HK-2 (cell line): ENCODE results near the gene STK11.
"Not testable (repeated sequence)": the region's sequence is repeated elsewhere in the genome, so short reads cannot be mapped to it uniquely, and the experiment has no call there.

Source experiments
- DNase-seq: peaks from one replicate; pipeline ENCODE4 v3.0.0-alpha.2; 2018; ENCODE audit not compliant: unreplicated experiment

The STK11 gene

DNA sequence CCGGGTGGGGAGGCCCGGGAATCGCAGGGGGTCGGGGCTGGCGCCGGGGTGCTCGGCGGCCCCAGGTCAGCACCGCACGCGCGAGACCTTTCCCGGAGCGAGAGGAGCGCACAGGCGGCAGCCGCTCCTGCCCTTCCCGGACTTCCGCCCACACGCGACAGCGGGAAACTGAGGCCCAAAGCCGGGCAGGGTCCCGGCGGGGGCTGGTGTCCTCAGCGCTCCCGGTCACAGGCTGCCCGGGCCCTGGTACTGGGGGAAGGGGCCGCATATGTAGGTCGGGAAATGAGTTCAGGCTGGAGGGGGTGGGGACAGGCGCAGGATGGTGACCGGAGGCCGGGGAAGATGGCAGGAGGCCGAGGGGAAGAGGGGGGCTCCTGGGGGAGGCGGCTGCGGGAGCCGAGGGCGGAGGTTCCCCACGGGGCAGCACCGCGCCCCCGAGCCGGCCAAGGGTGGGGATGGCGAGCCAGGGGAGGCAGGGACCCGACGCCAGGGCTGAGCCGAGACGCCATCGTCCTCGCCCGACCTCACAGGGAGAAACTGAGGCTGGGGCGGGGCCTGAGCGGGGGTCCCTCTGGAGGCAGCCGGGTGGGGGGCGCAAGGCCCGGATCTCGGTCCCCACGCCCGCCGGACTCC, 31.6 kb downstream of the STK11 start:
- DNase-seq = no peak

DNA sequence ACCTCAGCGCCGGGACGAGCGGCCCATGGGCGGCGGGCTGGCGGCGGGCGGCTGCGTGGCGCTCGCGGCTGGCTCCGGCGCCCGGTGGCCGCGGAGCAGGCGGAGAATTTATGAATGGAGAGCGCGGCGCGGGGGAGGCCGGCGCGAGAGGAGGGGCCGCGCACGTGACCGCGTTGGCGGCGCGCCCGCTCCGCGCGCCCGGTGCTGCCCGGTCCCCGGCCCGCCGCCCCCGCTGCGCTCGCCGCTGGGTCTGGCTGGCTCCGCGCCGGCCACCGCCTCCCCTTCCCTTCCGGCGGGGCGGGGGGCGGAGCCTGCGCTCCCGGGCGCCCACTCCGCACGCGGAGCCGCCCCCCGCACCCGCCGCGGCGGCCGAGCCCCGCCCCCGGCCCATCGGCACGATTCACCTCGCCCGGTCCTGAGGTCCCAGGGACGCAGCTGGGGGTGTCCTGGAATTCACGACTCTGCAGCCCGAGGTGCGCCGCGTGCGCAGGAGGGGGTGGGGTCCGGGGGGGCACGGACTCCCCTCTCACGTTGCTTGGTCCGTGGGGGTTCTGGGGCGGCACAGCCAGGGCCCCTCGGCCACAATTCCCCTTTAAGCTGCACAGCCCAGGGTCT, 32.3 kb downstream of the STK11 start, which contains the start of gene CBARP:
TSS of gene CBARP (minus strand) at position 252 of the 615 bp plus-strand sequence. CDS start 1,905 bp downstream, outside the sequence.
- peak; percentile 47 for DNase-seq

DNA sequence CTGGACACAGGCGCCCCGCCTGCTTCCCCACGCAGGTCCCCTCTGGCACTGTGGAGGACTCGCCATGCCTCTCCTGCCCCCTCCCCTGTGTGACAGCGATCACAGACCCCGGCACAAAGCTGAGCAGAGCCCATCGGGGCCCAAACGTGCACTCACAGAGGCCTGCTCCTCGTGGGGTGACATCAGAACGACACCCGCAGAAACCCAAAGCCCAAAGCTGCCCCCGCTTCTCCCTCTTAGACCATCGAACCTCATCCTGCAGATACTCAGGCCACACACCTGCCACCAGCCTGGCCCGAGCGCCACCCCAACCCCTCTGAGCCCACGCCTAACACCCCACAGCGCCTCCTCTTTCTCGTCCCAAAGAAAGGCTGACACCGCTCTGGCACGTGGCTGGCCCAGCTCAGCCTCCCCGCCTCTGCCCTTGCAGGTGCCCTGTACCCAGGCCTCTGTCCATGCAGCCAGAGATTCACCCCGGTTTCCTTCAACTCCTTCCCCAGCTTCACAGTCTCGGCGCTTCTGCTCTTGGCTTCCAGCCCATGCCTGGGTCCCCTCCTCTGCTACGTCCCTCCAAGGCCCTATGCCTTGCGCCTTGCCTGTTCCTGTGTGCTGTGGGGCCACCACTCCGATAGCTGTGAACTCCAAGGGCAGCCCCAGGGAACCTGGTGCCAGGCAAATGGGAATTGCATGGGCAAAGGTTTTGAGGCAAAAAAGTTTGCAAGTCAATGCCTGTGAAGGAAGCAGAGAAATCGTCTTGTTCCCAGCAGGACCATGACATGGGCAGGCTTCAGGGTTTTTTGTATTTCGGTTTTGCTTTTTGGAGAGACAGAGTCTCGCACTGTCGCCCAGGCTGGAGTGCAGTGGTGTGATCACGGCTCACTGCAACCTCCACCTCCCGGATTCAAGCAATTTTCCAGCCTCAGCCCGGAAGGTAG, 33.1 kb downstream of the STK11 start:
- DNase-seq = no peak

DNA sequence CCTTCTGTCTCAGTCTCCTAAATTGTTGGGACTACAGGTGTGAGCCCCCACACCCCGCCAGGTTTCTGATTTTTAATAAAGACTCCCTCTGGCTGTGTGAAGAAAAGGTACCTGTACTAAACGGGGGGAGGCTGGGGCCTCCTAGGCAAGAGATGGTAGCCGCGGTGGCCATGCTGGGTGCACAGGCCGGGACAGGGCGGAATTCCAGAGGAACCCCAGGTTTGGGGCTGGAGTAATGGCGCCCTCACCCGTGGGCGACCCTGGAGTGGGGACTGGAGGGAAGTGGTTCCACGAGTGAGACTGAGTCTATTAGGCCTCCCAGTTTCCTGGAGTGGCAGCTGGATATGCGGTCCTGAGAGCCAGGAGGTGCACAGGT, 33.8 kb downstream of the STK11 start:
- no peak for DNase-seq

DNA sequence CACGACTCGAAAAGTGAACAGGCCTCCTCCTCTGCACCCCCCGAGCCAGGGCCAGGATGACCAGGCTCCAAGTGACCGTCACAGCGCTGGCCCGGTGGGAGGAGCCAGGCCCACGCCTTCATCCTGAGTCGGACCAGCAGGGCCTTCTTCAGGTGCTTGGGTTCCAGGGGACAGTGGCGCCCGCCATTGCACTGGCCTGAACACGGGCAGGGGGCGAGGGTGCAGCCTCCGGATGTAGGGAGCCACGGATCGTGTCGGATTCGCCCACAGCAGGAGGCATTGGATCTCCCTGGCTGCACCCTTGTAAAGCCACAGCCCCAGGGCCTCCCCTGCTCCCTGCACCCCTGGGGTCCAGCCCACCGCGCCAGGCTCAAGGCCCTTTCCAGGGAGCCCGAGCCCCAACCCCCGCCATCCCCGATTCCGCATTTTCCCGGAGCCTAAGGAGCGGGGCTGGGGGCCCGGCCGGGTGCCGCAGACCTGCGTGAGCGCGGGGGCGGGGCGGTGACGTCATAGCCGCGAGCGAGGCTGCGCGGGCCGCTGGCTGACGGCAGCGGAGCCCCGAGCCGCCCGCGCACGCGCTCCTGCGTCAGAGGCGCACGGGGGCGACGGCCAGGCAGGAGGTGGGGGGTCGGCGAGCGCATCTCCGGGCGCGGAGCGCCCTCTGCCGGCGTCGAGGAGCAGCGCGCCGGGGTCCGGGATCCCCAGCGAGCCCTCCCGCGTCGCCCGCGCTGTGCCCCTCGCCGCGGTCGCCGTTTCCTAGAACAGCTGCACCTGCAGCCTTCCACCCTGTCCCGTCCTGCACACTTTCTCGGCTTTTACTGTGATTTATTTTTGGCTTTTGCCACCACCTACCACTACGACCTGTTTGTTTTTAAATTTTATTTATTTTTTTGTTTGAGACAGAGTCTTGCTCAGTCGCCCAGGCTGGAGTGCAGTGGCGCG, 34.5 kb downstream of the STK11 start:
- peak; percentile 82 for DNase-seq

DNA sequence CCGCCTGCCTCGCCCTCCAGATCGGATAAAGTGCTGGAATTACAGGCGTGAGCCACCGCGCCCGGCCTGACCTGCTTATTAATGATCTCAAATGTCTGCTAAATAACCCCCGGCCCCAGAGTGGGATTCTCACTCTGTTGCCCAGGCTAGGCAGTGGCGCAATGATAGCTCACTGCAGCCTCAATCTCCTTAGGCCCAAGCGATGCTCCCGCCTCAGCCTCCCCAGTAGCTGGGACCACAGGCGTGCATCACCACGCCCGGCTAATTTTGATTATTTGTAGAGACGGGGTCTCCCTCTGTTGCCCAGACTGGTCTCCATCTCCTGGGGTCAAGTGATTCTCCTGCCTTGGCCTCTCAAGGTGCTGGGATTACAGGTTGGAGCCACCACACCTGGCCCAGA, 35.3 kb downstream of the STK11 start:
- no peak for DNase-seq

DNA sequence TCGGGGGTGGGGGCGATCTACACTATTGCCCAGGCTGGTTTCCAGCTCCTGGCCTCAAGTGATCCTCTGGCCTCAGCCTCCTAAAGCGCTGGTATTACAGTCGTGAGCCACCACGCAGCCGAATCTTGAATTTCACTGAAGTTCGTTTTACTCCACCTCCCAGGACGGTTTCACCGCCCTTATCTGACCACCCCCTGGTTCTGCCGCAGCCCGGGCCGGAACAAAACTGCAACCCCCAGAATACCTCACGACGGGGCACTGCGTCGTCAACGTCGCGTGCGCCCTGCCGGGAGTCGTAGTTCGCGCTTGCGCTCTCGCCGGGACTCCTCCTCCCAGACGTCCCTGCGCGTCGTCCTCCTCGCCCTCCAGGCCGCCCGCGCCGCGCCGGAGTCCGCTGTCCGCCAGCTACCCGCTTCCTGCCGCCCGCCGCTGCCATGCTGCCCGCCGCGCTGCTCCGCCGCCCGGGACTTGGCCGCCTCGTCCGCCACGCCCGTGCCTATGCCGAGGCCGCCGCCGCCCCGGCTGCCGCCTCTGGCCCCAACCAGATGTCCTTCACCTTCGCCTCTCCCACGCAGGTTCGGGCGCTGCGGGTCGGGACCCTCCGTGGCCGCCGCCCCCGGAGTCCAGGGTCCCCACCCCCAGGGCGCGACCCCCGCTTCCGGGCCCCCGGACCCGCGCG, 36.0 kb downstream of the STK11 start, which contains the start of gene ATP5F1D:
TSS of gene ATP5F1D (plus strand) at position 335 of the 679 bp plus-strand sequence. CDS start at position 435, 100 bp downstream.
- DNase-seq = peak; percentile 93

DNA sequence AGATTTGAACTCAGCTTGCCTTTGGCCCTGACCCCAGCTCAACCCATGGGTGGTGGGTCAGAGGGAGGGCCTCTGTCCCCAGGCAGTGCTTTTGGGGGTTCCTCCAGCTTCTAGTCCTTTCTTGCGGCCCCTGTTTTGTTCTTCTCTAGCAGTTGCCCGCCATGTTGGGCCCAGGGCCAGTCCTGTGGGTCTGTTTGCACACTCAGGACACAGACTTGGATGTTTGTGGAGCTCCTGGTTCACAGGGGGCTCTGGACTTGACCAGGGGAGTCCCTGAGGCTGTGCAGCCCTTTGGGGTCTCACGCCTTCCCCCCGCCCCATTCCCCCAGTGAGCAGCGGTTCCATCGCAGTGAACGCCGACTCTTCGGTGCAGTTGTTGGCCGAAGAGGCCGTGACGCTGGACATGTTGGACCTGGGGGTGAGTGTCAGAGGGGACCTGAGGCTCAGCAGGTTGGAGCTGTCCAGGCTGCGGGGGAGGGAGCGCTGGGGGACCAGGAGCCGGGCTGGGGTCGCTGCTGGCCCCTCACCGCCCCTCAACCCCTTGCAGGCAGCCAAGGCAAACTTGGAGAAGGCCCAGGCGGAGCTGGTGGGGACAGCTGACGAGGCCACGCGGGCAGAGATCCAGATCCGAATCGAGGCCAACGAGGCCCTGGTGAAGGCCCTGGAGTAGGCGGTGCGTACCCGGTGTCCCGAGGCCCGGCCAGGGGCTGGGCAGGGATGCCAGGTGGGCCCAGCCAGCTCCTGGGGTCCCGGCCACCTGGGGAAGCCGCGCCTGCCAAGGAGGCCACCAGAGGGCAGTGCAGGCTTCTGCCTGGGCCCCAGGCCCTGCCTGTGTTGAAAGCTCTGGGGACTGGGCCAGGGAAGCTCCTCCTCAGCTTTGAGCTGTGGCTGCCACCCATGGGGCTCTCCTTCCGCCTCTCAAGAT, 38.5 kb downstream of the STK11 start:
- peak; percentile 77 for DNase-seq

DNA sequence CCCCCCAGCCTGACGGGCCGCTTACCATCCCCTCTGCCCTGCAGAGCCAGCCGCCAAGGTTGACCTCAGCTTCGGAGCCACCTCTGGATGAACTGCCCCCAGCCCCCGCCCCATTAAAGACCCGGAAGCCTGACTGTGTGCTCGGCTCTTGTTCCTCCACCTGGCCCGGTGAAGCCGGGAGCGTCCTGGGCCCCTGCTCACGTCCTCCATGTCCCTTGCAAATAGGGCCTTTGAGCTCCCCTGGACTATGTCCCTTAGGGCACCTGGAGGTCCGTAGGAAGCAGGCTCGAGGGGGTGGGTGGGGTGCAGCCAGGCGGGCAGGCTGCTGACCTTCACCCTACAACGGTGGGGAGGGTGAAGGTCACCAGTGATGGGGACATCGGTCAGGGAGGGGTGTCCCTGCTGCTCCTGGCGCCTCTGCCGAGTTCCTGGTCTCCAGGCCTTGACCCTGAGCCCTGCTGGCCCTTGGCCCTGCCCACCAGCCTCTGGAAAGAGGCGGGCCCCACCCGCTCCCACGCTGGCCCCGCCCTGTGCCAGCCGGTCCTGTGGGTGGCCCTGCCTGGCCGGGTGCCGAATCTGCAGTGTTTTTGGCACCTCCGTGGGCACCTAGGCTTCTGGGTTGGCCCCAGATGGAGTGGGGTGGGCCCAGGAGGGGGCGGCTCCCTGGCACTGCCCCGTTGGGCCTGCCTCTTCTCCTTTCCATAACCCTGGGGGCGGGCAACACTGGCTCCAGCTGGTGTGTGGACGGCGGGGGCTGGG, 39.3 kb downstream of the STK11 start:
- no peak for DNase-seq

DNA sequence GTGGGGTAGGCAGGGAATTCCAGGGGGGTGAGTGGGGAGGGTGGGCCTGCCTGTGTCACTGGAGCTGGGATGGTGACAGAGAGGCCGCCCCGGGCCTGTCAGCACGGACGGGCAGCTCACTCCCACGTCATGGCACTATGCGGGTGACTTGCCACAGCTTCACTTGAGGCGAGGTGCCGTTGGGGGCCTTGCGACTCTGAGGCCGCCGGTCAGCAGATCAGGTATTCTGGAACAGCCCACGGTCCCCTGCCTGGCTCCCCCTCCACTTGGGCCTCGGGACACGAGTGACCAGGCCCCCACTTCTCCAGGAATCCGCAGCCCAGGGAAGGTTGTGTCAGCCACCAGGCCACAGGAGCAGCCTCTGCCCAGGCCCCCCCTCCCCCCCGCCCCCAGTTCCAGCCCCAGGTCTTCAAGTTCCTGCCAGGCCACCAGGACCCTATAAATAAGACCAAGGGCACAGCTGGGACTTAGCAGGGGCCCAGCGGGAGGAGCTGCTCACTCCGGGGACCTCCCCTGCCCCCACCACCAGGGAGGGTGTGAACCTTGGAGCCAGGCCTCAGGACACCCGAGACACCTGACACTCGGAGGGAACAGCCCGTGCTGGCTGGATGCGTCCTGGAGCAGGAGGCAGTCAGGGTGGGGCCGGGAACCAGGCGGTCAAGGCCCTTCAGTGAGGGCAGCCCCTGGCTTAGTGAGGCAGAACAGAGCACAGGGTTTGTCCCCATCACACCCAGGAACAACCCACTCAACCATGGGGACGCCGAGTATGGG, 40.1 kb downstream of the STK11 start:
- no peak for DNase-seq

DNA sequence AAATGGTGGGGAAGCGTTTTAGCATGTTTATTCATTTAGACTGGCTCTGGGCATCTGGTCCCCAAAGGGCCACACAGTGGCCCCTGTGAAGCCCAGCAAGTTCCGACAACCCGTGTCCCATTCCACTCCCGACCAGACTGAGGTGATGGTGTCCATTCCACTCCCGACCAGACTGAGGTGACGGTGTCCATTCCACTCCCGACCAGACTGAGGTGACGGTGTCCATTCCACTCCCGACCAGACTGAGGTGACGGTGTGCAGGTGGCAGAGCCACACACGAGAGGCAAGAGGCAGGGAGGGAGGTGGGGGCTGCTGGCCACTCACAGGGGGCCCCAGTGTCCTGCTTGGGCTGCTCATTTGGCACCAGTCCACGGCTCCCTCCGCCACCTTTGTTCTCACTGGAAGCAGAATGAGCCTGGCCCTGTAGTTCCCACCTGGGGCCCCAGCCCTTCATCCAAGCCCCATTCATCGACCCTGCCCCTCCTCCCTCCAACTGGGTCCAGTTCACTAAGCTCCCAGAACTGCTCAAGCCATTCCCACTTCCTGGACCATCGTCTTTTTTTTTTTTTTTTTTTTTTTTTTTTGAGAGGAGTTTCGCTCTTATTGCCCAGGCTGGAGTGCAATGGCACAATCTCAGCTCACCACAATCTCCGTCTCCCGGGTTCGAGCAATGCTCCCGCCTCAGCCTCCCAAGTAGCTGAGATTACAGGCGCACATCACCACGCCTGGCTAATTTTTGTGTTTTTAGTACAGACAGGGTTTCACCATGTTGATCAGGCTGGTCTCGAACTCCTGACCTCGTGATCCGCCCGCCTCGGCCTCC, 40.9 kb downstream of the STK11 start:
- DNase-seq = not testable (repeated sequence)

DNA sequence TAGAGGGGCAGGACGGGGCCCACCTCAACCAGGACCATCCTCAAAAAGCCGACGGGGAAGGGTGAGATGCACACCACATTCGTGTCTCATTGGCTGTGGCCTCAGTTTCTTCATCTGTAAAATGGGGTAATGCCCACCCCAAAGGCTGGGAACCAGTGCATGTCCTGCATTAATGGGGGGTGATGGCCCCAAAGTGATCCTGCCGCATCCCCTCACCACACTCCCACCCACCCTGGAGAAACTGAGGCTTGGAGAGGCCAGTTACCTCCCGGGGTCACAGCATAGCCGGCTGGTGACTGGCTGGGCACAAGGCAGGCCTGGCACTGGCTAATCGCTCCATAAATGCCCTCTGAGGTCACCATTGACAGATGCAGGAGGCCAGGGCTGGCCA, 42.2 kb downstream of the STK11 start:
- DNase-seq = no peak

DNA sequence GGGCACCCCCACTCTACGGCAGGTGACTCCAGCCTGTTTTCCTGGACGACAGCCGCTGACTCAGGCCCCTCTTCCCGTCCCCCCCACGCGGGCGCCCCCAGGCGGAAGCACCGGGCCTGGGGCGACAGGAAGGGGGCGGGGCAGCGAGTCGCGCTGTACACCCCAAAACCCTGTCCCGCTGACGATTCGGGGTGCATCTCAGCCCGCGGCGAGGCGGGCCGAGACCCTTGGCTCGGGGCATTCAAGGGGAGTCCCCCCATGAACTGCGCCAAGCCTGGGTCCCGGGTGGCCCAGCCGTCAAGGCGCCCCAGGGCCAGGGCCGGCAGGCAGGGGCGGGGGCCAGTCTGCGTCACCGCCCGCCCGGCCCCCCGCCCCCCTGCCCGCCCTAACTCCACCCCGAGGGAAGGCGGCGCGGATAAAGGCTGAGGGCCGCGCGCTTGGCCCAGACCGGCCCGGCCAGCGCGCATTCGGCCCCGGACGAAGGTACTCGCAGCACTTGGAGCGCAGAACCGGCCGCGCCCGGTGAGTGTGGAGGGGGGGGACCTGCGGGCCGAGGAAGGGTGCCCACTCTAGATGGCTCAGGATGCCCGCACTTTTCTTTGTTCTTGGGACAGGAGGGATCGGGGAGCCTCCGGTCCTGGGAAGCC, 42.7 kb downstream of the STK11 start, which contains the start of gene MIDN:
TSS of gene MIDN (plus strand) at position 445 of the 647 bp plus-strand sequence. CDS start 1,714 bp downstream, outside the sequence.
- peak; percentile 87 for DNase-seq

DNA sequence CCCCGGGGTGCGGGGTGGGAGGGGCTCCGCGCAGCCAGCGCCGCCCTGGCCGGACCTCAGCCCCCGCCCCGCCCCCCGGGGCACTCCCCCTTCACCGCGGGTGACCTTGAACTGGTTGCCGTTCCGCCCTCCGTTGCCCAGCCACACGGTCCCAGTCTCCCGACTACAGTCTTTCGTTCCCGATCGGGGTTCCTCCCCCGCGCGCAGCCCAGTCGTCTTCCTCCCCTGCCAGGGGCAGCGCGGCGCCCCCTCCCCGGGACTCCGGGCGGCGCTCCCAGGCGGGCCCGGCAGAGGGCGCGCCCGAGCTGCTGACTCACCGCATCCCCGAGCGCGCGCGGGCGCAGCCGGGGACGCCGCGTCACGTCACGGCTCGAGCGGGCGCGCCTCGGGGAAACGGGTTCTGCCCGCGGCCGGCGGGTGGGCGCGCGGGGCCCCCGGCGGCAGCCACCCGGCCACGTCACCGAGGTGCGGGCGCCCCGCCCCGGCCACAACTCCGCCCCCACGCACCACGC, 43.3 kb downstream of the STK11 start:
- peak; percentile 81 for DNase-seq

DNA sequence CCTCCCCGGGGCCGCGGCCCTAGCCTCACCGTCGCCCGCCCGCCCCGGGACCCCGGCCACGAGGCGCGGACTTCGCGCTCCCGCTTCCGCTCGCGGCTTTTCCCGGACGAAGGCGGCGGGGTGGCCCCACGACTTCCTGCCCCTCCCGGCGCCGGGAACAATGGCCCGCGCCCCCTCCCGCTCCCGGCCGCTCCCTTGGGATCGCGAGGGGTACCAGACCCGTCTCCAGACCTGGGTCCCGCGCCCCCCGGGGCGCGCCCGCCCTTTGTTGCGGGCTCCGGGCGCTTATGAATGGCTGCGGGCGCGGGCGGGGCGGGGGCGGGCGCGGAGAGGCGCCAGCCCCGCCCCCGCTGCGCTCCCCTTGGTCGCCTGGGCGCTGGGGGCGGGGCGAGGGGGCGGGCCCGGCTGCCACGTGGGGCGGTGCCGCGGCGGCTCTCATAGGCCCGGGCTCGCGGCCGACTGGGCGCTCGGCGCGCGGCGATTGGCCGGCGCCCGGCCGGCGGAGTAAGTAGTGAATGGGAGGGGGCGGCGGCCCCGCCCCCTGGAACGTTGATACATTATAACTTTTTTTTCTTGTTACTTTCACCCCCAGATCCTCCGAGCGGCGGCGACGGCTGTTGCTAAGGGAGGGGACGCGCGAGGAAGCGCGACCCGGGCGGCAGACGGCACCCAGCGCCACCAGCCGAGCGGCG, 43.9 kb downstream of the STK11 start:
- DNase-seq = peak; percentile 95

DNA sequence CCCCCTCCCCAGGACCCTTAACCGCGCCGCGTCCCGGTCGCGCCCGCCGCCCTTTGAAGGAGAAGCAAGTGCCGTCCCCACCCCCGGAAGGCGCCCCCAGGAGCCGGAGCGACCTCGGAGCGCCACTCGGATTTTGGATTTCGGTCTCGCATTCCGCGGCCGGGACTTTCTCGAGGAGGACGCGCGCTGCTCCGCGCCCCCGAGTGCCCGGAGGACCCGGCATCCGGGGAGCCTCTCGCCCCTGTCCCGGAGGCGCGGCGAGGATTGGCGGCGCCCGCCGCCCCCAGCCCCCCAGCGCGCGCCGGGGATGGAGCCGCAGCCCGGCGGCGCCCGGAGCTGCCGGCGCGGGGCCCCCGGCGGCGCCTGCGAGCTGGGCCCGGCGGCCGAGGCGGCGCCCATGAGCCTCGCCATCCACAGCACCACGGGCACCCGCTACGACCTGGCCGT, 44.4 kb downstream of the STK11 start:
- DNase-seq = no peak
